Fibroblast of upper back skin (primary cell): ENCODE results near the gene ATP8B4.
"Not testable (repeated sequence)": the region's sequence is repeated elsewhere in the genome, so short reads cannot be mapped to it uniquely, and the experiment has no call there.

Experiments
- DNase-seq: peaks from one replicate; pipeline ENCODE4 v3.0.0-alpha.2; 2013

The ATP8B4 gene

DNA sequence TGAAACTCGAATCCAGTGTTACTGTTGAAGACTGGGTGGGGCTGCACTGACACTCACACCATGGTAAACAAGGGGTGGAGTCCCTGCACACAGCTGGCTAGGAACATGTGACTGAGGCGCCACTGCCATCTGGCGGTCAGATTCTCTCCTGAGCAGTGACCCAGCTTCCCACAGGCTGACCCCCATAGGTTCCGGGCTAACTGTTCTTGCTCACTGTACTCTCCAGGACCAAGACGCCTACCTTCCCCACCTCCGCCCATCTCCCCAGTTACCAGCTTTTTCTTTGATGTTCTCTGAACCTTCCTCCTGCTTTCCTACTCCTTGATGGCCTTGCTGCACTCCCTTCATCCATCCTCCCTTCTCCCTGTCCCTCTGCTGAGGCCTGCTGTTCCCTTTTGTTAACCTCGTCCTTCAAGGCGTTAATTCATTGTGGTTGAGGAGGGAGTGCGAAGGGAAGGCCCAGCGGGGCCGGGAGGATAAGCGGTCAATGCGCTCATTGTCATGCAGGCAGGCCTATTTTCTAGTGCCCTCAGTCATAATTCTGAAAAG is 115.2 kb downstream of the ATP8B4 start:
- DNase-seq, result peak; percentile 78

DNA sequence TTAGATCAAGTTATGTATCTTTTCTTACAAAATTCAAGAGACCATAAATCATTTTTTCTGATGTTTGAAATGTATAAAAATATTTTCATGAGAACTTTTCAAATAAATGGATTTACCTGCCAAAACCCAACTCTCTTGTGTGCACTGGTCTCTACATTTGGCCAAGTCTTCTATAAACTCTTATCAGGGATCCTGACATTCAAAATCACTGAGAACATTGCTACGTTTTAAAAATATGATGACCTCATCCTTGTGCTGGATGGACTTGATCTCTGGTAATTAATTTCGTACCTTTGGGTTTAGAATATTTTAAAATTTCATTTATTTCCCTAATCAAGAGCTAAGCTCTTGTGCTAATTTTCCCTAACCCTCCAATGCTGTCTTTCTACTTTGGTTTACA is 127.4 kb downstream of the ATP8B4 start:
- DNase-seq, result no peak

DNA sequence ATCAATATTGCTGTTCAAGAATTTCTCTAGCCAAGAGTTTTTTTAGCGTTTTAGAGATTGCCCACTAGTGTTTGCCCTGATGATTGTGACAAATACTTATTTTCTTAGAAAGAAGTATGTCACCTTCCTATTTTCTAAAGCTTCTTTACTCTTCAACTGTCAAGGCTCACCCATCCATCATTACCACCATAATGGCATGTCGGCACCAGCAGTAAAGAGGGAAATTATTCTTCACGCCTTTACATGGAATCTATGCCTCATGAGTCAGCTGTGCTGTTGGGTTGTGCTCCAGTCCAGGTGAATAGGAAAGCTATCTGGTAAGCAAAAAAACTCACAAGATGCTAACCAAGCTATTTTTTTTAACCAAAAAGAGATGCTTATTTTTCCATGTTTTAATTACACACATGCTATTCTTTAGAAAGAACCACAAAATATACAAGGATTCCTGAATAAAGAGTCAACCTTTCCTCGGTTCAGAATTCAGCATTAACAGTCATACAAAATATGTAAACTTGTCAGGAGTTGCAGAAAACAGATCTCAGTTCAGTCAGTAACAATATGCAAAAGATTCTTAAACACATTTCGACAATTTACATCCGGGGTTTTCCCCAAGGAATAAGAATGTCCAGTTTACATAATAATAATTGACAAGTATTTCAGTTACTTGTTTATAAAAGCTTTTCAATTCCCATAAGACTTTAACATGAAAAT is 128.0 kb downstream of the ATP8B4 start:
- peak; percentile 28 for DNase-seq

DNA sequence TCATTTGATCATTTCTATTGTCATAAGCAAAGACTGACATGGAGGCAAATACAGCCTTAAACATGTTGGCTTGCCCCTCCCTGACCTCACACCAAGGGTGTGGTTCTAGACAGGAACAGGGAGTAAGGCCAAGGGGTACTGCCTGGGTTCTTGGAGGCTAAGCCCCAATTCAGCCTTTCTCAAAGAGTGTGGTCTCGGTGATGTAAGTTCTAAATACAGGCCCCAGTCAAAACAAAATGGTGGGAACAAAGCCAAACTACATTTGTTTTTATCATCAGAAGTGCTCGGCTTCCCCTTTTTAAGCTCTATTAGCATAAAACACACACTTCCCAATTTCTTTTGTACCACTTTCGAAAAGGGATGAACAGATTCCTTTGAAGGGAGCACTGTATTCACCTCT is 129.5 kb downstream of the ATP8B4 start:
- no peak for DNase-seq

DNA sequence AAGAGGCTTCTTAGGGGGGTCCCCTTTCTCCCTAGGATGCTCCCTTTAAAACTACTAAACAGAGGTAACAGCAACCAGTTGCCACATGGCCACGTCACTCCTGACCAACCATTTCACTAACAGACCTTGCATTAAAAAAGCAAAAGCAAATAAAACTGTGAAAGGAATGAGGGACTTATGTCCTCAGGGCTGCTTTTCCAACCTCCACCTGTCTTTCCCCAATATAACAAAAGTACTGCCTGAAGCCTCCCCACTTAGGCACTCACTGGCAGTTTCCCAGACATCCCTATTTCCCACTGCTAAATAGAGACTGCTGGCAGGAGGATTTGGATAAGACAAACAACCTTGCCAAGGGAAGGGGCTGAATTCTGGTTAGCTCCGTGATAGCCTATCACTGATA is 130.3 kb downstream of the ATP8B4 start:
- no peak for DNase-seq

DNA sequence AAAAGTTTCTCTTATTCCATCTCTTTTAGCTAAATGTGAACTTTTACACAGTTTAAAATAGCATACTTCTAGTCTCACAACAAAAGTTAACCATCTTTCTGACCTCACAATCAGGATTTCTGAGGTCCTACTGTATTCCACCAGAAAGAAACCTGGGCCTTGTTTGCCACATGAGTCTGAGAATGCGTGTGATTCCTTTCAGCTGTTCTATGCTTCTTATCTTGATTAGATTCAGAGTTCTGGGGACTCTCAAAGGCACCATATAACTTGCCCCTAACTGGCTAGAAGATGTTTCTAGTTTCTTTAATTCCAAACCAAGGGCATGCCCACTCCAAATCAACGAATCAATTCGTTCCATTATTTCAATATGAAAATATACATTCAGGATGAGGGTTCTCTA is 131.1 kb downstream of the ATP8B4 start:
- no peak for DNase-seq

DNA sequence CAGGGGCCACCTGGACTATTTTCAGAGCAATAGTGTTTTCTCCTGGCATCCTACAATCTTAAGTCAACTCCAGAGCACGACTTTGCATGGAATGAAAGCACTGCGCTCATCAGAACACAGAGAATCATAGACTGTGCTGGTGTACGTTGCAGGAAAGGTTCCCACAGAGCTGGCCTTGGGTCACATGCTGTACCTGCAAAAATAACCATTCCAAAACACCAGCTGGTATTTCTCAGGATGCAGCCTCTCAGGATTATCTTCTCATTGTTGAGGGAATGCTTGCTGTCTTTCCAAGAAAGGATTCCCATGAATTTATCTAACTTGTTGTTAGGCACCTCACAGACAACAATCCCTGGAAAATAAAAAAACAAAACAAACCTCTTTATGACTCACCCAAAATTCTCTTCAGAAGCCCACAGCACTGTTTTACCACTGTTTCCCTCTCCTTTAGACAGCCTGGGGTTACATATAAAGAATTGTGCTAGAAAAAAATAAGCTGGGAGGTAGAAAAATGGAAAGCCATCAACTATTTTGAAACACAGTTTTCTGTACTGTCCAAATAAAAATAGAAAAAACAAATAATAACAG is 131.7 kb downstream of the ATP8B4 start:
- DNase-seq, result no peak

DNA sequence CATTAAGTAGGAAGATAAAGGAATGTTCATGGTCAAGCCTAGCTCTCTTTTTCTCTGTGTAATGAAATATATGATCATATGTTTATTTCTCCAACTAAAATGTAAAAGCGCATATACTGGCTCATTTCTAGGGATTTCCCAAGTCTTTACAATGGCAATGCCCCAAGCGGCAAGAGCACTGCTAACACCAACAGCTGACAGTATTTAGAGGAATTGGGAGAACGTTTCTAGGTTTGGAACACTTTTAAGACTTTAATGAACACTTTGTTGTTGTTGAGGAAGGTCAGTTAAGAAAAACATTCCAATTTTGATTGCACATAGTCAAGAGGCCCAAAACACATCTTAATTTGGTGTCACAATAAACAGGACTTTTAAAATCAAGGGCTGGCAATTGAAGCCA is 132.7 kb downstream of the ATP8B4 start:
- DNase-seq, result no peak

DNA sequence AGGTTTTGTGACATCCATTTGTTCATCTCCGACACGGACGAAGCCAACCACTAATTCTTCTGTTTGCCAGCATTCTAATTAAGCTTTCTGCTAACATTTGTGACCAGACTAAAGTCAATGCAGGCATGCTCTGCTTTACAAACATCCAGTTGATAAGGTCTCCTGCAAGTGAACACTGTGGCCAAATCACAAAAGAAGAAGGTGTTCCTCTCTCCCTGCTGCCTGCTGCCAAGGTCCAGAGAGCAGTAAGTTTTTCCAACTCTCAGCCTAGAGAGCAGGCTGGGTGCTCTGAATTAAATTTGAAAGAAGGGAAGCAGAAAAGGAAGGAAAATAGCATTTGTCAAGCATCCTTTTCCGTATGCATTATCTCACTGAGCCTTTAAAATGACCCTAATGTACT is 133.6 kb downstream of the ATP8B4 start:
- no peak for DNase-seq

DNA sequence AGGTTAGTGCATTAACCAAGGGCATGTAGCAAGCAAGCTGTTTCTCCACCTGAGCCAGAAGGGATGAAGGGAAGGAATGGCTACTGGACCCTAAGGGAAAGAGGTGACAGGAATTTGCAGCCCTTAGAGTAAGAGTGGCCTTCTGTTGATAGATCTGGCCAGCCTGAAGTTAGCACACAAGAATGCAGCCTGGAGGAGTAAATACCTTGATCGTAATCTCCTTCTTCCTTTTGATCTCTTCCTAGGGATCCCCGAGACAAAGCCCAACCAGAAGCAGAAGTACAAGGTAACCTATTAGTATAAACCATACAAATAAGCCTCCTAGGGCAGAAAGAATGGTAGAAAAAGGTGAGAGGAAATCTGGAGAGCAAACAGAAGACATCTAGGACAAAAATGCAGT is 134.6 kb downstream of the ATP8B4 start:
- no peak for DNase-seq

DNA sequence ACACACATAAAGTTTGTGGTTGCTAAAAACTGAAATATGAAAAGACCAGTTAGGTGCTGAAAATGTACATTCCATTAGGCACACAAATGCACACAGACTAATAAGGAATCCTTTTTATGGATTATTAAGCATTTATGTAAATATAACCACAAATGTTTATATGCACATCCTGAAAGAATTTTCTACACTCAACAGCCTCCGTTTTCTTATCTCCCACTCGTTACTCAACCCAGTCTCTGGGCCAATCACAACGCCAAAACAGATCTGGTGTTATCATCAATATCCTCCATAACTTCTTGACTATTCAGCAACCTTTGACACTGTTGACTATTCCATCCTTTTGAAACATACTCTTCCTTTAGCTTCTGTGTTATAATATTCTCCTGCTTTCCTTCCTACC is 136.4 kb downstream of the ATP8B4 start:
- no peak for DNase-seq

DNA sequence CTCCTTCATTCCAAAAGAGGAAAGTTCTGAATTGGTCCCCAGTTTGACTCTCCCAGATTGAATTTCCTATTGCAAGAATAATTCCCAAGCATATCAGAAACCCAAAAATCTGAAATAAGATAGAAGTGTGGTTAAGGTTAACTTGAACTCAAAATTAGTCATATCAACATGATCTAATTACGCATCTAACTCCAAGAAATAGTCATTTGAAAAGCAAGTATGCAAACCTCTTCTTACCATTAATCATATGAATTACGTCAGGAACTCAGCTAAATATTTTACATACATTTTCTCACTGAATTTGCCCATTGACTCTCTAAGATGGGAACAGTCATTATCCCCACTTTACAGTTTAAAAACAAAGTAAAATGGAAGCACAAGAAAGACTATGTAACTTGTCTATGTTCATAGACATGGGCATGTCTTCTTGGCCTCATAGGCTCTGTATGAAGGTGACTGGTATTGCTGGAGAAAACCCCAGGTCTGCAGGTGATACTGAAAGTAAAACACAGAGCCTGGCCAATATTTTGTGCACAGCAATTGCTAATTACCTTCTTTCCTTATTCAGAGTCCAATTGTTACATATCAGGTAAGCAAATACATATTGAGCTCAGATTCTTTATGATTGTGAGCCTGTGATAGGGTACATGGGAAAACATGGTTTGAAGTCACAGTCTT is 139.2 kb downstream of the ATP8B4 start:
- peak; percentile 16 for DNase-seq

DNA sequence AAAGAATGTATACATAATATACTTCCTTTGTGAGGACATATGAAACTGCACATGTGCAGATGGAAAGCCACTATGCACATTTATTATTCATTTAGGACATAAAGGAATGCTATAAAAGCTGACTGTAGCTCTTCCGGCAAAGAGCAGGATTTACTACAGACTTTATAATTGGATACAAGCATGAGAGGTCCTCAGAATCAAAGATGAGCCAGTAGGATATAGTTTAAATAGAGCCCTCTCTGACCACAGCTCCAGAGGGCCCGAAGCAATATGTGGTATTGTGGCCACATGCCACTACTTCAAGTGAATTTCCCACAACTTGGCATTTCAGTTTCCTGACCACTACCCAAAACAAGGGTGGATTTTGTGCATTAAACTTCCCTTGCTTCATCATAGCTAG is 140.9 kb downstream of the ATP8B4 start:
- DNase-seq, result peak; percentile 21

DNA sequence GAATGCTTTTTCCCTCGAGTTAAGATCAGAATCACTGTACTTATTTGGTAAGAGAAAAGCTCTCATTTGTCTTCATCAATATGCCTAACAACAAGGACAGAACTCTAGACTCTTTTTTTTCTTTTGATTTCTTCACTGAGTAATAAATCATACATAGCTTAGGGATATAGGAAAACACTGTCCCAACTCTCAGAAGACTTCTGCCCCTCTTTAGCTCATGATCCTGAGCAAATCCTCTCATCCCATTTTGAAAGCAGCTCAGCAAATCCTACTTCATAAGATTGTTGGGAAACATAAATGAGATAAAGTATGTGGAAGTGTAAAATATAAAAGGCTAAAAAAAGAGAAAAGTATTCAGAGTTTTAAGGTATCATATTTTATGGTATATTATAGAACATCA is 141.7 kb downstream of the ATP8B4 start:
- DNase-seq, result no peak

DNA sequence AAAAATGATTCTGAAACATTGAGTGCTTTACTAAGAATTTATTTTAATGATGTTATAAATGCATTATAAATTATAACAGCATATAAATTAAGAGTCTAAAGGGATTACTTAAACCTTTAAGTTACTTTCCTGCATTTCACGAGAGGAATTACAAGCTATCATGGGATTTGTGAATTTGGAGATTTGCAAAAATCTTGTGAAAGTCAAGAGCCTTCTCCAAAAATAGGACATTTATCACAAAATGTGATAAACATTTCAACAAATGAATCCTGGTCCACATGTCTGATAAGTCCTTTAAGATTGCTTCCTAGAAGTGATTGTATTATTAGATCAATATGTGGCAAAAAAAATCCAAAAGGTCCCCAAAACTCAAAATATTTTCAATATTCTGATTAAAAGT is 154.5 kb downstream of the ATP8B4 start:
- no peak for DNase-seq

DNA sequence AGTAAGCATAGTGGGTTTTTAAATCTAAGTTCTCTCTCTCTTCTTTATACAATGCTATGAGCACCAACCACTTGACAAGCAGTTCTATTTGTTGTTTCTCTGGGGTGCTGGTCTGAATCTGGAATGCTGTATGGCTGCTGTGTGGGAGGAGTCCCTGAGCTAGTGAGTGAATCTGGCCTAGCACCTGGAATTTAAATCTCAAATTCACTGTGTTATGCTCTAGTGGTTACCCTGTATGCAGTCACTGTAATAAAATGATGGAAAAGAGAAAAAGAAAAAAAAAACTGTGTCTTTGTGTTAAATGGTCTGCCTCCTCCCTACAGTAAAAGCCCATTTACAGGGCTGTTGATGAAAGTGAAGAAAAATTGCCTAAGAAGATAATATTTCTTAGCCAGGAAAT is 155.0 kb downstream of the ATP8B4 start:
- no peak for DNase-seq

DNA sequence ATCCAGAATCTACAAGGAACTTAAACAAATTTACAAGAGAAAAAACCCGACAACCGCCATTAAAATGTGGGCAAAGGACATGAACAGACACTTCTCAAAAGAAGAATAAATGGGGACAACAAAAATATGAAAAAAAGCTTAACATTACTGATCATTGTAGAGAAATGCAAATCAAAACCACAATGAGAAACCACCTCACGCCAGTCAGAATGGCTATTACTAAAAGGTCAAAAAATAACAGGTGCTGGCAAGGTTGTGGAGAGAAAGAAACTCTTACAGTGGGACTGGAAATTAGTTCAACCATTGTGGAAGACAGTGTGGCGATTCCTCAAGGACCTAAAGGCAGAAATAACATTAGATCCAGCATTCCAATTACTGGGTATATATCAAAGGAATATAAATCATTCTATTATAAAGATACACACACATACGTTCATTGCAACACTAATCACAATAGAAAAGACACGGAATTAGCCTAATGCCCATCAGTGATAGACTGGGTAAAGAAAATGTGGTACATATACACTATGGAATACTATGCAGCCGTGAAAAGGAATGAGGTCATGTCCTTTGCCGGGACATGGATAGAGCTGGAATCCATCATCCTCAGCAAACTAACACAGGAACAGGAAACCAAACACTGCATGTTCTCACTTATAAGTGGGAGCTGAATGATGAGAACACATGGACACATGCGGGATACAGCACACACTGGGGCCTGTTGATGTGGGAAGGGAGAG is 155.8 kb downstream of the ATP8B4 start:
- DNase-seq, result not testable (repeated sequence)

DNA sequence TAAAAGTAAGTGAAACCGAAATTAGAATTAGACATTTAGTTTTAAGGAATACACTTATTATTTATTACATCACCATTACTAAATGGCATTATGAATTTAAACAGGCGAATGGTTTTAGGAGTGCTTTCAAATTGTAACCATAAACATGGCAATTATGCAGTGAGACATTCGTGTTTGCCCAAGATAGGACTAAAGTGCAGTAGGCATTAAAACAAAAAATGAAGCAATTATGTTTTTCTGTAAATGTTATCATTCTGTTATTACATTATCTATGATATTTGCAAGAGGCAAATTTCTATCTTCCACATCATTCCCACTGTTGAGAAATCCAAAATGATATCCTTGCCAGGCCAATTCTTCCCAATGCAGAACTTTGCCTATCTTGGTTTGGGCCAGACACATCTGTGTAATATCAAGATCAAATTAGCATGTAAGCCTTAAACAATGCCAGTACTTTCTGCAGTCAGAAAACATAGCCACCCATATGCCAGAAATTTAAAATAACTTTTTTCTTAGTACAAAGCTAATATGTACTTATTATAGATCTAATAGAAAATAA is 156.9 kb downstream of the ATP8B4 start:
- DNase-seq, result no peak

DNA sequence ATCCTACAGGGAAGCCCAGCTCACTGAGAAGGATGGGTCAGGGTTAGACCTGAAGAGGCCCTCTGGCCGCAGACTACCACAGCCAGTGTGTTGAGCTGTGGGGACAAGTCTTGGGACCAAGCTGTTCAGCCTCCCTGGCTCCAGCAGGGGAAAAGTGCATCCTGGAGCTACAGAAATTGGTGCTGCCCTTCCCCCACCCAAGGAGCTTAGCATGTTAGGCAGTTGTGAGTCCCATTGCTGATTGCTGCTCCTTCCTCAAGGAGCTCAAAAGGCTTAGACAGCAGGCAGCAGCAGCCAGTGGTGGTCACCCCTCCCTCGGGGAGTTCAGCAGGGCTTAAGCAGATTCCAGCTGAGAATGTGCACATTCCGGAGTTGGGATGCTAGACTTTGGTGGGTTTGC is 165.6 kb downstream of the ATP8B4 start:
- DNase-seq, result no peak

DNA sequence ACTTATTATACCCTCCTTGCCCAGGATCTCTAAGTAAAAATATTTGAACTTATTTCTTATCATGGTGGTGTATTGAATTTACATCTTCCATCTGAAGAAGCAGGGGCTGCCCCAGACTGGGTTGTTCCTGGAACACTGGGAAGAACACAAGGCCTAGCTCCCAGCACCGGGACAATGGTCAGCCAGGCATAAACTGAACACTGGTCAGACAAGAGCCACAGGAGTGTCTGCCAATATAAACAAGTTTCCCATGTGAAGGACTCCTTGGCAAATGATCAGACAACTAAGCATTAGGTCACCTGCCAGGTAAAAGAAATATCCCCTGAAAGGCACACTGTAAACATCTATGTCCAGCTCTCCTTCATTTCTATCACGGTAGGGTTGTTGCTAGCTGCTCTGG is 172.4 kb downstream of the ATP8B4 start:
- DNase-seq, result no peak

DNA sequence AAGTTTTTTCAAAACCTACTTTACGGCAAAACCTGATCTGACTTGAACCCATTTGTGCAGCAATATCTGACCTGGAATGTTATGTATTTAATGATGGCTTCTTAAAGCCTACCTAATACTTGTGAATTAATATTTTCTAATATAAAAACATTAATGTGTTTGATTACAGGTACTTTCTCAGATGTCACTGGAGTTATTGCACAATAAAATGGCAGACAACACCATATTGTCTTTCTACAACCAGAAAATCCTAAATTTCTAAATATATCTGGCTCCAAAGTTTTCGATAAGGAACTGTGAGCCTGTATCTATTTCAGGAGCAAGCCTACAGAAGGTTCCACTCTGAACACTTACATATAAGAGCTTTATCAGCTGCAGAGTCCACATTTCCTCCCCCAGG is 184.5 kb downstream of the ATP8B4 start:
- no peak for DNase-seq

DNA sequence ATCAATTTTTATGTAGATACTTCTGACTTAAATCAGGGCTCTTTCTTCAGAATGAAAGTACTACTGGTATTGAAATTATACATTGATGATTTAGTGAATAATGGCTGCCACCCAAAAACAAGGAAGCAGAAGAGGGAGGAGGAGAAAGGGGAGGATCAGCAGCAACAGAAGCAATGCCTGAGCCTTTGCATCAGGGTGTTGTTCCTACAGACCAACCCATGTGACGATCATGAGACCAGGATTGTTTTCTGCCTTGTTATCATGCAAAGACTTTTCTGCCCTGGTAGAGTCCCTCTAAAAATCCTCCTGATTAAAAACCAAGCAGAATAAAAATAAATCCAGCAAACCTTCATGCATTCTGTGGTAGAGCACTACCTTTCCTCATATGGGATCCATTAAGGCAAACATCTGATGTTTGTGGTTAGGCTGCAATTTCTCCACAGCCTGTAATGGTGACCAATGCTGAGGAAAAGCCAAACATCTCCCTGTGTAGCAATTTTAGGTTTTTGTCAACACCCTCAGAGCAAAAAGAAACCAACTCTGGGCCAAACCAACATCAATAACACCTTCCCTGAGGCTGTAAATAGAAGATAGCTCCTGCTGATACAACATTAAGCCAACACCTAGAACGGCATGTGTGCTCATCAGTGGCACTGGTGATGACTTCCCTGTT is 191.7 kb downstream of the ATP8B4 start:
- peak; percentile 86 for DNase-seq

DNA sequence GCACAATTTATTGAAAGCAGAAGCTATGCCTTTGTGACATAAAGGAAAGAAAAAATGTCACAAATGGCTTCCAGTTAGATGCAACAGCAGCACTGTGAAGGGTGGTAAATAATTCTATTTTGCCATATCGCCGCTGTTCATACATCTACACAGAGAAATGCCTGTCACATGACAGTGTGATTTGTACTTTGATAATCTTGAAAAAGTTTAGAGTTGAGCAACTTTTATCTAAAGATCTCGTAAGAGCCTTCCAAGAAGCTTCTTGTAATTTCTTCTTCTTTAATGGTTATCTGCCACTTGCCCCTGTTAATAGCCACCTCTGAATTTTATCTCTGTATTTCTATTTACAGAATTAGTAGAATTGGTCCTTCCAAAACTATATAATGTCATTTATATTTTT is 192.3 kb downstream of the ATP8B4 start:
- DNase-seq, result no peak
